GM18868 (cell line): Measurements from ENCODE around the gene TMEM9B.
A peak's percentile ranks its signal among the peaks of the same experiment; 100 is the strongest.
"Not testable (repeated sequence)": the region's sequence is repeated elsewhere in the genome, so short reads cannot be mapped to it uniquely, and the experiment has no call there.

ENCODE experiments used
- ATAC-seq: cut with Tn5 transposase; IDR thresholded peaks from one replicate; pipeline ENCODE4 v1.9.1; 2021; ENCODE audit warnings: mild to moderate bottlenecking, moderate library complexity; ENCODE audit not compliant: unreplicated experiment

The TMEM9B gene

DNA sequence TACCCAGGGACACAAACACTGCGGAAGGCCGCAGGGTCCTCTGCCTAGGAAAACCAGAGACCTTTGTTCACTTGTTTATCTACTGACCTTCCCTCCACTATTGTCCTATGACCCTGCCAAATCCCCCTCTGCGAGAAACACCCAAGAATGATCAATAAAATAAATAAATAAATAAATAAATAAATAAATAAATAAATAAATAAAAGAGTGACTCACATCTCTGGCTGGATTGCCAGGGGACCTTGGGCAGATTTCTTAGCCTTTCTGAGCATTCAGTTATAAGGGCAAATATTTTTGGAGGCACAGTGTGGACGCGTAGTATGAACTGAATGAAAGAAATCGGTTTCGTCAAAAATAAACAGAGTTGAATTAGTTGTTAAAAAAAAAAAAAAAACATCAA is 15.1 kb upstream of the TMEM9B start:
- ATAC-seq = not testable (repeated sequence)

DNA sequence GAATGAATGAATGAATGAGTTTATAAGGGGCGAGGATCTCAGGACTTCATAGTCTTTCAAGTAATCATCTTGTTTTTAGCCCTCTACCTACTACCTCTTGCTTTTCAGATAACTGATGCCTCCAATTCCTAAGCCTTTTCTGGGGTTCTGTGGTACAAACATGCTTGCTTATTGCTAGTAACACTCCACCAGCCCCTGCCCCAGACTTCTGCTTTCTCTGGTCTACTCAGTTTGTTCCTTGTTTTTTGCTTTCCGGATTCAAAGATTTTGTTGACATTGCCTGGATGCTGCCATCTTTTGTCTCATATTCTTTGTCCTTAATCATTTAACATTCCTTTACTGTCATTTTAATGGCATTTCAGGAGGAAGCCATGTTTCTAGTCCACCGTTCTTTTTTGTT is 8.9 kb upstream of the TMEM9B start:
- no peak for ATAC-seq

DNA sequence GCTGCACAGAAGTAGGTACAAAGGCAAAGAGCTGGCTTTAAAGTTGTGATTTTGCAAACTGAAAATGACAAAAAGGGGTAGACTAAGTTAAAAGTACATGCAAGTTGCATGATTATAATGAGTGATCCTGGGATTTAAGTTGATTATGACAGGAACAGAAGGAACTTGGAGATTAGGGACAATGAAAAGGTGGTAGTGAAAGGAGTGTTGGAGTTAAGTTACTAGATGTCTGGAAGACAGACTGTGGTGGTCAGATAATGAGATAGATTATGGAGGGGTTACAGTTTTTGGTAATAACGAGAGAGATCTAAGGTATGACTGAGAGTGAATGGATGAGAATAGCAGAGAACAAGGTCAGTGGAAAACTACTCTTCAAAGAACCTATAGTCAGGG is 7.7 kb upstream of the TMEM9B start:
- ATAC-seq = no peak

DNA sequence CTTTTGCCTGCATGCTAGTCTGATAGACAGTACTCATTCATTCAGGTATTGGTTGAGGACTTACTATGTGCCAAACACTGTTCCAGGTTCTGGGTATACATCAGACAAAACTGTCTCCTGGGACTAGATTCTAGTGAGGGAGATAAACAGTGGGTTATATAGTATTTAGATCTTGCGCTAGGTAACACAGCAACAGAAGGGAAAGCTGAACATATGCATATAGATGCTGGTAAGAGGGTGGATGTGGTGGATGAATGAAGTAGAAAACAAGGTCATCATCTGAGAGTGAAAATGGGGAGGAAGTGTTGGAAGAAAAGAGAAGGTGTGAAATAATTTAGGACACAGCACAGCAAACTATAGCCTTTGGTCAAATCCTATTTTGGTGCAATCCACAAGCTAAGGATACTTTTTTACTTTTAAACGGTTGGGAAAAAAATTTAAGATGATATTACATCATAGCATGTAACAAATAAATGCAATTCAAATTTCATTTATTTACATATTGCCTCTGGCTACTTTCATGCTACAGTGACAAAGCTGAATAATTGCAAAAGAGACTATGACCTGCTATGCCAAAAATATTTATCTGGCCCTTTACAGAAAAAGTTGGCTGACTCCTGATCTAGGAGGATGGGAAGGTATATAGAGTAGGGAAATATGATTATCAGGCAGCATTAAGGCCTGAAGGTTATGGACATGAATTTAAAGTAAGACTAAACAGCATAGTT is 7.1 kb upstream of the TMEM9B start:
- ATAC-seq = no peak

DNA sequence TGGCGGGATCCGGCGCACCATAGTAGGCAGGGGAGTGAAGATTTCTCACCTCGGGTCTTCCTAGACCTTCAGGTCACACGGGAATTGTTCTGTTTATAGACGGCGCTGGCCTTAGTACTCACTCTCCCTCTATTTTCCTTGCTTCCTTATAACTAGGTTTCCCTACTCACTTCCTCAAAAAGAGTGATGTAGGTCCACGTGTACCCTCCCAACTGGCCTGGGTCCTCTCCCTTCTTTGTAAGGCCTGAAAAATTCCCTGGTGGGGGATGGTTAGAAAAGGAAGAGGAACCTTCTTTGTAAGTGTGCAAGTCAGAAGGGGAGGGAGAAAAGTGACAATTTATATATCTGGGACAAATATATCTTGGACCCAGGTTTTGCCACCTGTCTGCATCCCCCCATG is 2.9 kb upstream of the TMEM9B start:
- ATAC-seq = no peak

DNA sequence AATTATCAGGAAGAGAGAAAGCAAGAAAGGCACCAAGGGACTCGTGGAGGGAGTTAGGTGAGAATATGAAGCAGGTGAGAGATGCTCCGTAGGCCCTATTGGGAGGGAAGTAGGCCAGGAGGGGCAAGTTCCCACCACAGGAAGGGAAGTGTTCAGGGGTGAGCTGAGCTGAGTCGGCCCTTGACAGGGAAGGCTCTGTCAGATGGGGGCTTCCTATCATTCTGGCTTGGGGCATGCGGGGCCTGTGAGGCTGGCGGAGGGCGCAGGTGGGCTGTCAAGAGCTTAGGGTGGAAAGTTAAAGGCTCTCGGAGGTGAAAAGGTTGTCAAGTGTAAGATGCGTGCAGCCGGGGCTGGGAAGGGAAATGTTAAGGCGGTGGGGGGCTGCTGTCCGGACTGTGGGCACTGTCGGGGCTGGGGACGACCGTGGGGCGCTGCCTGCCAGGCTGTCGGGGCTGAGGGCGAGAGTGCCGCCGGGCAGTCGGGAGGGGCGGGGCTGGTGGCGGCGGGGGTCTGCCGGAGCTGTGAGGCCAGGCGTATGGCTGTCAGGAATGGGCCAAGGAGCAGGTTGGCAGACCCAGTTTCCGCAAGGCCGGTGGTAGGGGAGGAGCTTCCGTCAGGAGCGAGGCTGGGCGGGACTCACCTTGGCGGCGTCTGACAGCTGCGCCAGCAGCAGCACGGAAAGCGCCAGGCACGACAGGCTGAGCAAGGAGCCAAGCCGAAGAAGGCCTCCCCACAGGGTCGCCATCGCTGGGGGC is 496 bp downstream of the TMEM9B start:
- peak; percentile 64 for ATAC-seq

DNA sequence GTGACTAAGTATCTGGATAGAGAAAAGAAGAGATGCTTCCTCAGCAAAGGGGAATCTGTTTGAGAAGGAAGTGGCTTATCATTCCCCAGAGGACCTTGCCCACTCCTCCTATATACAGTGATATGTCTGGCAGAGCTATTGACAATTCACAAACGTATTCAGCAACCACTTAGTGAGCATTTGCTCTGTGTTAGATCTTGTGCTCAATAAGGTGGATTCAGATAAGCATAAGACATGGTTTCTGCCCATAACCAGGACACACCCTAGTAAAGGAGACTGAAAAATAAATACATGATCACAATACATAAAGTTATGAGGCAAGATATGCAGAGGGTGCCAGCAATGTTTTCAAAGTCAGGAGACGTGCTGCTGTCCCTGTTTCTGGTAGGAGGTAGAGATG is 1.4 kb downstream of the TMEM9B start:
- ATAC-seq = no peak

DNA sequence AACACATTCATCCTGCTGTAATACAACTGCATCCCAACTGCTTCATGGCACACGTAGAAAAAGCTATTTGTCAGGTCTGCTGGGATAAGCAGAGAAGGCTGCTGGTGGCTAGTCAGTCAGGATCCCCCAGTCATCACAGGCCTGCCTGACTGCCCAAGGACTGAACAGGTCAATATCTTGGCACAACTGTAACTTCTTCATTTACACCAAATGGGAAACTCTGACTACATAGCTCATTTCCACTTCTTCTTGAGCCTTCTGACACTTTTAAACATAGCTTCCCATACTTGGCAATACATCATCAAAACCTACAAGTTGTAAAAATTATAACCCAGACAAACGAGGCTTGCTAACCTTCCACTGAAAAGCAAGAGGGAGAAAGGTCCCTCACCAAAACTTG is 2.8 kb downstream of the TMEM9B start:
- no peak for ATAC-seq

DNA sequence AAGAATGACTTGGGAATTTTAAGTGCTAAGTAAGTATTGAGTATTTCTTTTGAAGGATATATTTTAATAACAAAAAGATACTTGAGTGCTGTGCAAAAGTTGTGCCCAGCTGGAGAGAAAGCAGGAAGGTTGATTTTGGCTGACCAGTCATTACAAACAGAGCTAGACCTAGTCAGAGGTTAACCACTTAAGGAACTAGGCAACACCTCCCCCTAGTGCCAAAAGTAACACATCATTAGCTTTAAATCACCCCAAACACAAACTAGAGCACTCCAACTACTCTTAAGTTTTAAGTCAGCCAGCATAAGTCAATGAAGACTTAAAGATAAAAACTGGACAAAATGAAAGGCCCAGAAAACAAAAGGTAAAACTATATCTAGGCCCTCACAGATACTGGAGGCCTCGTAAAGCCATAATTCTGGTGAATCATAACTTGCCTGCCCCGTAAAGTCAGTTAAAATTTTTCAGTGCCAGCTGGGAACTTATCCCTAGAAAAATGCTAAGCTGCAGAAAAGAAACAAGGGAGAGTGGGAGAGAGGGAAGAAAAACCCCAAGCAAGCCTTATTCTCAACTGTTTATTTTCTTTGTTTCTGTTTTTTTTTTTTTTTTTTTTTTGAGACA is 4.6 kb downstream of the TMEM9B start:
- peak; percentile 40 for ATAC-seq

DNA sequence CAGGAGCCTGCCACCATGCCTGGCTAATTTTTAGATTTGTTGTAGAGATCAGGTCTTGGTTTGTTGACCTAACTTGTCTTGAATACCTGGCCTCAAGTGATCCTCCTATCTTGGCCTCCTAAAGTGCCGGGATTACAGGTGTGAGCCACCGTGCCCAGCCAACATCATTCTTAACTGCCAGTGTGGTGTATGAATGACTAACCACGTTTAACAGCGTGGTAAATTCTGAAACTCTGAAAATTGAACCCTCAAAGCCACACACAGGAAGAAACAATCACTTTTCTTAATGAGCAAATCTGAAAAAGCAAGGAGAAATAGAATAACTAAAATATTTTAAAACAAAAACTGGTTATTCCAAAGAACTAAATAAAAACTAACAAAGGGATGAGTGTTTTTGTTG is 7.4 kb downstream of the TMEM9B start:
- no peak for ATAC-seq

DNA sequence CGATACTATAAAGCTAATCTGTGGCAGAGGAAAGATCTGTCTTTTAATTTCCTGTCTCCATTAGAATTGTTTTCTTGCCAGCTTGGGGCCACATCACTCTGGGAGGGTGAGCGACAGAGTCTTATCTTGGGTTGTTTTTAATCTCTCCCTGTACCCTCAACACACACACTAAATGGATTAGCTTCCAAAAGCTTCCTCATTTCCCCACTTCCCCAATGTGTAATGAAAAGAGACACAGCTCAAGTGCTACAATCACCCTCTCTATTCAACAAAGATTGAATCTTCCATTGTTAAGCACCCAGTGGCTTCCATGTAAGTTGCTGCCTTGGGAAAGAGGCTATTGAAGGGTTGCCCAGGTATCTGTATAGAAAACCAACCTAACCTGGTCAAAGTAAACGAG is 15.4 kb downstream of the TMEM9B start:
- ATAC-seq = no peak

DNA sequence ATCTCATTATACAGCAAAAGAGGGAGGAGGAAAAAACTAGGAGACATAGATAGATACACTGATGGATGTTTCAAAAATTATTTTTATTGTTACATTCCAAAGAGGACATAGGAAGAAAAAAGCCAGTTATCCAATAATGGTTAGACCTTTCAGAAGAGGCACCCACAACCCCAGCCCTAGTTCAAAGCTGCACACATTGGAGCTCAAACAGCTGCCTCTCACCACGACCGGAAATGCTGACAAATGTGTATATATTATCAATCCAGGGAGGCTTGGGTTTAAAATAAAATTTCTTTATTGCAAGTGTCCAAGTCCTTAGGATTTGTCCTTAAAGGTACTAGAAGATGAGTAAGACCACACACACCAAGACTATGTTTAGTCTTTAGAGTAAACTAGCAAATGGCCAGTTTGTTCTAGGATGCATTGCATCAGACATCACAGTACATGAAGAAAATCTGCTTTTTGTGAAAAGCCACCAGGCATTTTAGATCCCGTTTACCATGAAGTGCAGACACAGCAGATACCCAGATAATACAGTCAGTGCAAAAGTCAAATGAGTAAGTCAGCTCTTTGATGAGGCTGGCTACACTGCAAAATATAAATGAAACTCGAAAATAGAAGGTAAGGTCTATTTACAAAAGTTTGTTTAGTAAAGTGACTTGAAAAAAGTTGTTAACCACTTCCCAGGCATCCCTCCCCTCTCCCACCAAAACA is 16.9 kb downstream of the TMEM9B start:
- ATAC-seq = no peak

DNA sequence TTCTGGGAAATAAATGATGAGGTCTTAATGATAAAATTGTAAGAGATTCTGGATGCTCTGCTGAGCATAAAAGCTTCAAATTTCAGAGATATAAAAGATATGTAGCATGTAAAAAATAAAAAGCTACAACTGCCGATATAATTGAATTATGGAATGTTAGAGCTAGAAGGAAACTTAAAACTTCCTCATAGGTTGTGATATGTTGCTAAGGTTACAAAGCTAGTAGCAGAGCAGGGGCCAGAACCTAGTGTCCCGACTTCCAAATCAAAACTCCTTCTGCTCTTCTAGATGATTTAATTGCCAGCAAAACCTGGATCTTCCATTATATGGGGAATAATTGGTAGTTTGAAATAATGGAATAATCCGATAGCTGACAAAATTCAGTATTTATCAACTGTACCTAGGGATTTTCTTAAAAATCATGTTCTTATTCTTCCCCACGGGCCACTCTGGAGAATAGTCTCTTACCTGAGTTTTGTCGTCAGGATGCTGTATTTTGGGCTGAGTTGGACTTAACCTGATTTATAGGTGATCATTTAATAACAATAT is 21.6 kb downstream of the TMEM9B start, which contains the start of gene ASCL3:
Gene ASCL3, minus strand, starts transcription at position 499 of the 549 bp plus-strand sequence. CDS start 4,855 bp downstream, outside the sequence.
- ATAC-seq = no peak

DNA sequence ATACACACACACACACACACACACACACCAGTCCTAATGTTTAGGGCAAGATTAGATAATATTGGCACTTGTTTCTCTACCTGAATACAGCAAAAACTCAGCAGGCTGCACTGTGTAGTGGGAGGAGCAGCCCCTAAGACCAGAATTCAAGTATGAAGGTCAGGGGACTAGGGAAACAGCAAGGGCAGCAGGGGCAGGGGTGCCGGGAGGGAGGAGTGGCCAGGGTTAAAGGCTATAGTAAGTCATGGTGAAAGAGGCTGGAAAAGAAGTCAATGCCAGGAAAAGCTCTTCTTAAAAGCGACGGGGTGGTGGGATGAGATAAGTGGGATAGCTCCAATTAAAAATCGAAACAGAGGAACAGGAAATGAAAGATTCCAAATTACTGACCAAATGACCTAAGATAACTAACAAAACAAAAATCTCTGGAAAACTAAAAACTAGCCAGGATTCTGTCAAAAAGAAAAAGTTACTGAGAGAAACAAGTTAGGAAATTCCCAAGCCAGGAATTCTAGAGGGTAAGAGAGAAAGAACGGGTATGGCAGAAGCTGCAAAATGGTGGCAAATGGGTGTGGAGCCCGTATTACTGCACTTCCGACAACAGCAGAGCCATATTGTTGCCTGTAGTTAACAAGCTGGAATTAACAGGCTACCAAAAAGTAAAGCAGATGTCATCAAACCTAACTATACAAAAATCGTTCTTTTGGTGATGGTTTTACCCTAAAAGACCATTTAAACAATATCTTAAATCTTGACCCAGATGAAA is 22.7 kb downstream of the TMEM9B start:
- no peak for ATAC-seq

DNA sequence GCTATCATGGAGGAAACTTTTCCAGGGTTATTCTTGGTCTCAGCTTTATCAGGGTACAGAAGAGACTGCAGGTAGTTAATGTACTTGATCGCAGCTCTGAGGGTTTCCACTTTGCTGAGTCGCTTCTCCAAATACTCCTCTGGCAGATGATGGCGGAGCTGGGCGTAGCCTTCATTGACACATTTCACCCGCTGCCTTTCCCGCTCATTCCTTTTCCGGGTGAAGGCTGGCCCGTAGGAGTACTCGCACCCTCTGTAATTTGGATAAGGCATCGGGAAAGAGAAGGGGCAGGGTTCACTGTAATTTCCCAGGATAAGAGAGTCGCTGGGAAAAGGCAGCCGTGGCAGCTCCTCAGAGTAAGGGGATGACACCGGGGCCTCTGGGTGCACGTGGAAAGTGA is 26.6 kb downstream of the TMEM9B start:
- no peak for ATAC-seq

DNA sequence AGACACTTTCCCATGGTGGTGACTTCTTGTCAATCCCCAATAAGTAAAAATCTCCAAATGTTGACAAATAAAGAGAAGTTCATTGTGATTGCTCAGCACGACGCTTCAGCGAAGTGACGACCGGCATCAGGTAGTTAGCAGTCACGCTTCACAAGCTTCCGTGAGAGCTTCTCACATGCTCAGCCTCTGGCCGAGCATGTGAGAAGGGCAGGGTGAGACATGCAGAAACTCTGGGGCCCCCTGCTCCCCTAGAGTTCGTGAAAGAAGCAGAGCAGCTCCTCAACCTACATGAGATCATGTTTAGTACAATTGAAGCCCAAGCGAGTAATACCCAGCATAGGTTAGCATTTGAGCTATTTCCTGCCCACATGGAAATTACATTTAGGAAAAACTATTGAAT is 27.1 kb downstream of the TMEM9B start:
- ATAC-seq = no peak

DNA sequence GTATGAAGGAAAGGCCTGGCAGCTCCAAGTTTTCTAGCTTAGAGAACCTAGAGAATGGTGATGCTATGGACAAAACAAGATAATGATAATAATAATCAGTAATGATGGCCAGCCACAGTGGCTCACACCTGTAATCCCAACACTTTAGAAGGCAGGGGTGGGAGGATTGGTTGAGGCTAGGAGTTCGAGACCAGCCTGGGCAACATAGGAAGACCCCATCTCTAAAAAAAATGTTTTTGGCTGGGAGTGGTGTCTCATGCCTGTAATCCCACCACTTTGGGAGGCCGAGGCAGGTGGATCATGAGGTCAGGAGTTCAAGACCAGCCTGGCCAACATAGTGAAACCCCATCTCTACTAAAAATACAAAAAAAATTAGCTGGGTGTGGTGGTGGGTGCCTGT is 28.5 kb downstream of the TMEM9B start:
- ATAC-seq = not testable (repeated sequence)

DNA sequence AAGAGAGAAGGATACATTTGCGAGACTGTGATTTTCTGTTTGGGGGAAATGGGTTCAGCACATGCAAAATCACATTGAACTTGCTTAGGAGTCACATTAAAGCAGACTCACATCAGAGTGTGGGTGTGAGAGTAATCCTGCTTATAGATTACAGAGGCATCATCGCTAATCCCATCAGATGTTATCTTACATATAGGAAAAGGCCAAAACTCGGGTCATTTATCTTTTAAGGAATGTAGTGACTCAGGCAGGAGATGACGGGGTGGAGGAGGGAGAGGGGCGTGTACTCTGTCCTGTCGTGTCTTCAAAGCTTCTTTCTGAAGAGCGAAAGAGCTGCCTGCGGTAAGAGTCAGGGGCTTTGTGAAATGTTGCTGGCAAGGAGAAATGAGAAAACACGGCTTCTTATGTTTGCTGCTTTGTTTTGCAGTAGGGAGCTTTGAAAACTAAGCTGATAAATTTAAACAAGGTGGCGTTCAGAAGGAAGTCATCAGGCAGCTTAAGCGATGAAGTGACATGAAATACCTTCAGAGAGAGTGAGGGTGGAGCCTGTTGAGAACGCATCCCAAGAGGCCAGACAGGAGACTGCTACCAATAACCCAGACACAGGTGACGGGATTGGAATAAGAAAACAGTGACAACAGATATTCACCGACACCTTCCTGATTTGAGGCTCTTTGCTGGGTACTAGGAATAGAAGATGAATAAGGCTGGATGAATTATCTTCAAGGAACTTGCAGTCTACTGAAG is 29.3 kb downstream of the TMEM9B start:
- no peak for ATAC-seq

DNA sequence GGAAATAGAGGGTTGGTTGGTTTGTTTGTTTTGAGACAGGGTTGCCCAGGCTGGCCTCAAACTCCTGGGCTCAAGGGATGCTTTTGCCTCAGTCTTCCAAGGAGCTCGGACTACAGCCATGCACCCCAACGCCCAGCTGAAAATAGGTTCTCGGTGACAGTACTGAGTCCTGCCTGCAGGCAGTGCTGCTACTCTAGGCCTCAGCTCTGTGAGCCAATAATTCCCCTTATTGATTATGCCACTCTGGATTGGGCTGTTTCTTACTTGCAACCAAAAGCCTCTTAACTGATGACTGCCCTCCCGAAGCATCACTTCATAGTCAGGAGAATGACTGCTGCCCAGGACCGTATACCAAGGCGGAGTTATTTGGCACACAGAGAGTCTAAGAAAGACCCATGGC is 30.3 kb downstream of the TMEM9B start:
- ATAC-seq = no peak
